ENCODE data around the gene EML5.

The EML5 gene

DNA sequence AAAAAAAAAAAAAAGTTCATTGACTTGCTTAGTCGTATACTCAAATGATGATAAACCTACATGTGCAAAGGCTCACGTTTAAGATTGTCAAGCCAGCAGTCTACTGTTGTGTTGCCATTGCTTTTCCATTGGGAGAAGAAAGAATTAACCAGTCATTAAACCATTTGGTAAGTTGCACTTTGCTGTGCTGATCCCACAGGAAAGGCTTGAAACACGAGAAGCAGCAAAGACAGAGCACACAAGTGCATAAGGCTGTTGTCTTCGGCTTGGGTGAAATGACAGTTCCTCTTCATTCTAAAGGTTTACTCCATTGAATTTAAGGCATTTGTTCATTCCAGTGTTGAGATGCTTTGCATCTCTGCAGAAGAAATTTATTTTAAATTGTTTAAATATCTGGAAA lies 179.8 kb downstream of the EML5 start:
- DNase-seq = no peak

GRCh38 chr14:88611878-88612277 lies 180.9 kb downstream of the EML5 start:
- DNase-seq = no peak

- no peak for DNase-seq
These were observed 184.9 kb downstream of the EML5 start for GRCh38 chr14:88607829-88608228.

GRCh38 chr14:88605594-88605993 lies 187.2 kb downstream of the EML5 start:
- no peak for DNase-seq

DNA sequence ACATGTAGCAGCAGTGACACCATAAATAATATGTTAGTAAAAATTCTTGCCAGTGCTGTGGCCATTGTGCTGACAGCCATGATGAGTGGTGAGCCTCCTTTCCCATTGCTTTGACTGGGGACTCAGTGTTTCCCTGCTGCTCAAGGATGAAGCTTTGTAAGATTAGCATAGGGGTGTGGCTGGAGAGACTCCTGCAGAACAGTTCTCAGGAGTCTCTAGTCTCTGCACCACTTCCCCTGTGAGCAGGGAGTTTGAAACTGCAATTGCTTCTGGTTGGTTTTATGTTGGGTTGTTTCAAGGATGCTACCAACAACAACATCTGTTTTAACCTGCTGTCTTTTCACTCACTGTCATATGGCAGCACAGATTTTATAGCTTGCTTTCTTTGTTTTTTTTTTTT lies 188.5 kb downstream of the EML5 start:
- DNase-seq = no peak

DNA sequence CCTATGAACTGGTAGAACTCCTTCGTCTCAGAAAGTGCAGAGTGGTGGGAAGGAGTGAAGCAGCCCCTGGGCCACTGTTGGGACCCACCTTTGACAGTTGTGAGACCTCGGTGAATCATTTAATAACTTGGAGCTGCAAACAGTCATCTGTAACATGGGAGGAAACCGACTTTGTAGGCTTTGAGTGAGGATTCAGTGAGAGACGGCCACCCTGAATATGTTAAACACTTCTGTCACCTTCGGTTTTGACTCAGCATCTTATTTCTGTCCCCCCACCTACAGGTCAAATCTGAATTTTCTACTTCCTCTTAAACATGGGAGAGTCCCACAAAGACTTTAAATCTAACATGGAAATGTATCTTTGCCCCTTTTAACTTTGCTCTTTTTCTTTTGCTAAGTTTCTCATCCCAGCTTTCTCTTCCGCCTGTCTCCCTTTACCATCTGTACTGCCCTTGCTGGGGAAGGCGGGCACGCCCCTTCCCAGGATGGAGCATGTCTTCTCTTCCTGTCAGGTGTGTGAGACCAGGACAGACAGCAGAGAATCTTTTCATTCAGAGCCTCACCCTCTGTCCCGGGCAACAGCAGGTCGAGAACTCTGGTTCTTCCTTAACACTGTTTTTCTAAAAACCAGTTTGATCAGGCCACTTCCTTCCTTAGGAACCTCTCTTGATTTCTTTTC lies 192.9 kb downstream of the EML5 start:
- no peak for DNase-seq

DNA sequence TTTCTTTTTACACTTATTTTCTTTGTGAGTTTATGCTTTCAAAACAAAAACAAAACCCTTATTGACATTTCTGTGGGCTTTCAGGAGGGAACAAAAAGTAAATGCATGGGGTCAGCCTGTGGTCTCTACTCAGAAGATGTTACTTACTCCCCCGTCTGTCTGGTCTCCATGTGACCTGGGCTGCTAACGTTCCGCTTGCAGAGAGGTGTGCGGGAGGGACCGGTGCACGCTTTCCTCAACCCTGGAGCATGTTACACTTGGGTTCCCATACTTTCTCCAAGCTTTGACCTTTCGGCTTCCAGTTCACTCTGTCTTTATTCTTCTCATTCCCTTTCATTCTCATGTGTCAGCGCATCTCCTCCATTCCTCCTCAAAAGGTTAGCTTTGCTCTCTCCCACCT lies 193.4 kb downstream of the EML5 start:
- no peak for DNase-seq

DNA sequence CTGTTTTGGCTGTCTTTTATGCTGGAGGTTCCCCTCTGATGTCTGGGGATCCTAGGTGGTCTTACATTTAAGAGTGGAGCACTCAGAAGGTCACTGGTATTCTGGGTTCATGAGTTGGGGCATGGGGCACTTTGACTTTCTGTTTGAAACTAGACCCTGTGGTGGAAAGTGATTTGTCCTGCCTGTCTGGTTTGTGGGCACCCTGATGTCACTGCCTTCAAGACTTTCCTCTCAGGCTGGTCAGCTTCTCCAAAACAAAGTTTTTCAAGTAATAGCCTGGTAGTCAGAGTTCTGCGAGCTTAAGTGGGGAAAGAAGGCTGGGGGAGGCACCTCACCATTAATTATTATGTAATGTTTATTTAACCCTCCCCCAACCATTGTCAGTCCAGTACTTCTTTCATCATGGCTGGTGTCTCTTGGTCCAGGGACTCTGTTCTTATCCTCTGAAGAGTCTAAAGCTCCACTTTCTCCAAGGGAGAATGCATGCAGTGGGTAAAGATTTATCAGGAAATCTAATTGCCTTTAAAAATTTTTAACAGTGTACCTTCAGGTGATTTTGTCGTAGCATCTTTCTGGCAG lies 194.6 kb downstream of the EML5 start:
- DNase-seq = no peak

DNA sequence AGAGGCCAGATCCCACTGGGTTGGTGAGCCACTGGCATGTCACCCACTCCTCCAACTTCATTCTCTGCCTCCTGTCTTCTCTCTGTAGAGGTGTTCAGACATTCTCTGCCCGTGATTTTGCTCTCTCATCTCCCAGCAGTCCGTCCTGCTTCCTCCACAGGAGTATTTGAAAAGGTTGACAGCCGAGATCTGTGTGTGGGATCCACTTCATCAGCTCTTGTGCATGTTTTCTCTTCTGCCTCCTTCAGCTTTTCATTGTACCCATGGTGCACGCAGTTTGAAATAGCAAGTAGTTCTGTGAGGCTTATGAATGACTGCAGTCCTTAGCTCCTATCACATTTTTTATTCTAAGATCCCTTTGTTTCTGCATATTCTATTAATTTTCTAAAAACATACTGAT lies 195.2 kb downstream of the EML5 start:
- no peak for DNase-seq

GRCh38 chr14:88597038-88597437 lies 195.7 kb downstream of the EML5 start:
- DNase-seq = no peak

- no peak for DNase-seq
These were observed 200.7 kb downstream of the EML5 start for GRCh38 chr14:88592031-88592430.

- DNase-seq = no peak
These were observed 202.6 kb downstream of the EML5 start for GRCh38 chr14:88590173-88590572.

- DNase-seq = no peak
These were observed 204.7 kb downstream of the EML5 start for GRCh38 chr14:88588081-88588480.

DNA sequence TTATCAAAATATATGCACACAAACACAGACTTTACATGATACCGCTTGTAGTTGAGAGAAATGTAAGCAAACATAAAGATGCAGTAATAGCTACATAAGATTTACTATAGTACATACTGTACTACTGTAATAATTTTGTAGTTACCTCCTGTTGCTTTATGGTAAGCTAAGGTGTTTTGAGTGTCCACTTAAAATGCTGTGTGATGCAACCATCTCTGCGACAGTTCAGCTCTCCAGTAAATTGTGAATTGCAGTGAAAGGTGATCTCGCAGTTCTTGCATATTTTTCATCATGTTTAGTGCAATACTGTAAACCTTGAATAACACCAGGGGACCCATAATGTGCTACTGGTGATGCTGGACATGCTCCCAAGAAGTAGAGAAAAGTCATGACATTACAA lies 208.3 kb downstream of the EML5 start:
- no peak for DNase-seq

DNA sequence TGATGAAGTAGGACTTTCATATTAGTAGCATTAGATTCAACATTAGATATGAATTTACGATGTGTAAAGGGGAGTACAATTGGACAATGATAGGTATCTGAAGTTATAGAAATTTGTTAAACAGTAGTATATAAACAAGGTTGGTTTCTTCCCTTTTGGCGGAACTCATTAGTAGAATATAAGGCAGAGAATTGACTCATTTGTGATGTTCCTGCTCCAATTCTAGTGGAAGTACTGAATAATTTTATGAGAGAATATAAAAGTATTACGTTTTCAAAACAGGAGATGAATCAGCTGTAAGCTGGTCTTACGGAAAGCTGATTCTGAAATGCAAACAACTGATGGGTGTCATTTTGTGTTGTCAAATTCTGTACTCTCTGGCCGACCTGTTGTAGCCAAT lies 216.5 kb downstream of the EML5 start:
- no peak for DNase-seq

- DNase-seq = no peak
These were observed 220.6 kb downstream of the EML5 start for GRCh38 chr14:88572117-88572516.

DNA sequence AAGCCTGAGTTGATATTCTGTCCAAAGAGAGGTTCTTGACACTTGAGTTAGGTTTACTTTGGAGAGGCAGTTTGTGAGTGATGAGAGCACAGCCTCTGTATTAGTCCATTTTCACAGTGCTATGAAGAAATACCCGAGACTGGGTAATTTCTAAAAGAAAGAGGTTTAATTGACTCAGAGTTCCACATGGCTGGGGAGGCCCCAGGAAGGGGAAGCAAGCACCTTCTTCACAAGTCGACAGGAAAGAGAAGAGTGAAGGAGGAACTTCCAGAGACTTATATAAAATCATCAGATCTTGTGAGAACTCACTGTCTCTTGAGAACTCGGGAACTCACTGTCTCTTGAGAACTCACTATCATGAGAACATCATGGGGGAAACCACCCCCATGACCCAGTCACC lies 224.6 kb downstream of the EML5 start:
- no peak for DNase-seq

- DNase-seq = no peak
These were observed 227.3 kb downstream of the EML5 start for GRCh38 chr14:88565427-88565826.

DNA sequence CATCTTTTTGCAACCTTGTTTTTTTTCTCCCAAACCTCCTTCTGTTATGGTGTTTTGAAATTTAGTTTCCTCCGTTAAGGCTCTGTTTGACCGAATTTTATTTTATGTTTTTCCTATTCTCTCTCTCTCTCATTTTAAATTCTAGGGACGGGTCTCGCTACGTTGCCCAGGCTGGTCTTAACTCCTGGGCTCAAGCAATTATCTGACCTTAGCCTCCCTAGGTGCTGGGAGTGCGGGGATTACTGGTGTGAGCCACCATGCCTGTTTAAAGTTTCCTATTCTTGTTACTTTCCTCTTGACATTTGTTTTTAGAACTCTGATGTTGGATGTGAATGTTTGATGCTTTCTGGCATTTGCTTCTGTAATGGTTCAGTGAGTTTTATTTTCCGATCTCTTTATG lies 228.9 kb downstream of the EML5 start:
- DNase-seq = no peak

DNA sequence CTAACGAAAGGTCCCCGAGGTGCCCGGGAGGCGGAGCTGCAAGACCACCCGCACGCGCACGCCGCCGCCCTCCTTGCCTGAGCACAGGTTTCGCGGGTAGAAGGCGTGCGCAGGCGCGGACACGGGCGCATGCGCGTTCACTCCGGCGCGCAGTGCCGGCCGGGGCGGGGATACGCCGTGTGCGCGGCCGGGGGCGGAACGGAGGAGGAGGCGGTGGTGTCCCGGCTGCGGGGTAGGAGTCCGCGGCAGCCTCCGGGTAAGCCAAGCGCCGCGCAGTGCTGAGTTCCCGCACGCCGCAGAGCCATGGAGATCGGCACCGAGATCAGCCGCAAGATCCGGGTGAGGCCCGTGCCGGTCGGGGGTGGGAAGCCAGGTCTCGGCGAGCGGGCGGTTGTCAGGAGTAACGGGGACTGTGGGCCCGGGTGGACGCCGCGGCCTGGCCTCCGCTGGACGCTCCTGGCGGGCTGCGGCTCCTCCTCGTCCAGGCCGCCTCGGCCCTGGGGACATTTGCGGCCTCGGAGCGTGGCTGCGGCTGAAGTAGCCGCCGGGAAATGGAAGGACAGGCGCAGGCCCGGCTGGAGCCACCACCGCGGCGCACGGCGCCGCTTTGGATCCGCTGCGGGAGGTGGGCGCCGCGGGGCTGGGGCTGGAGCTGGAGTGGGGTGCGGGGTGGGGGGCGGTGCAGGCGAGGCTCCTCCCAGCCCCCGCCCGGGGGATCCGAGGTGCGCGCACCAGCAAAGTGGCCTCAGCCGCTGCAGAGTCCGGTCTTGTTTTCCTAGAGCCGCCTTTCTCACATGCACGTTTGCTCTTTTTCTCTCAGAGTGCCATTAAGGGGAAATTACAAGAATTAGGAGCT lies 229.7 kb downstream of the EML5 start, which contains the start of gene ZC3H14:
Gene ZC3H14 (plus strand): TSS at position 207 of the 856 bp plus-strand sequence. CDS start 97 bp downstream, at position 304.
- DNase-seq = peak; percentile 64

DNA sequence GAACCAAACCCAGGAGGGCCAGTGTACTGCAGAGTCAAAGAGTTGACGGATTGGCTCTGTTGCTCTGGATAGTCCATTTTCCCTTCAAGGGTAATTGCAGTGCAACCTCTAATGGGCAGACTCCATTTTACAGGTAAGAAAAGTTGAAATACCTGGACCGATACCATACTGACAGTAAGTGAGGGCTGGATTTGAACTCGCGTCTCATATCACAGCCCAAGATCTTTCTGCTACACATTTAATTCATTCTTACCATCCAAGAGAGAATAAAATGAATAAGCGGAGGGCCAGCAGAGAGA lies 230.3 kb downstream of the EML5 start:
- DNase-seq = no peak

Measured in NCI-H2081 treated with DMSO at 0.1 percent for 48 hours (cell line).